ENCODE data around the gene ZNF335.

Gene ZNF335, protein sequence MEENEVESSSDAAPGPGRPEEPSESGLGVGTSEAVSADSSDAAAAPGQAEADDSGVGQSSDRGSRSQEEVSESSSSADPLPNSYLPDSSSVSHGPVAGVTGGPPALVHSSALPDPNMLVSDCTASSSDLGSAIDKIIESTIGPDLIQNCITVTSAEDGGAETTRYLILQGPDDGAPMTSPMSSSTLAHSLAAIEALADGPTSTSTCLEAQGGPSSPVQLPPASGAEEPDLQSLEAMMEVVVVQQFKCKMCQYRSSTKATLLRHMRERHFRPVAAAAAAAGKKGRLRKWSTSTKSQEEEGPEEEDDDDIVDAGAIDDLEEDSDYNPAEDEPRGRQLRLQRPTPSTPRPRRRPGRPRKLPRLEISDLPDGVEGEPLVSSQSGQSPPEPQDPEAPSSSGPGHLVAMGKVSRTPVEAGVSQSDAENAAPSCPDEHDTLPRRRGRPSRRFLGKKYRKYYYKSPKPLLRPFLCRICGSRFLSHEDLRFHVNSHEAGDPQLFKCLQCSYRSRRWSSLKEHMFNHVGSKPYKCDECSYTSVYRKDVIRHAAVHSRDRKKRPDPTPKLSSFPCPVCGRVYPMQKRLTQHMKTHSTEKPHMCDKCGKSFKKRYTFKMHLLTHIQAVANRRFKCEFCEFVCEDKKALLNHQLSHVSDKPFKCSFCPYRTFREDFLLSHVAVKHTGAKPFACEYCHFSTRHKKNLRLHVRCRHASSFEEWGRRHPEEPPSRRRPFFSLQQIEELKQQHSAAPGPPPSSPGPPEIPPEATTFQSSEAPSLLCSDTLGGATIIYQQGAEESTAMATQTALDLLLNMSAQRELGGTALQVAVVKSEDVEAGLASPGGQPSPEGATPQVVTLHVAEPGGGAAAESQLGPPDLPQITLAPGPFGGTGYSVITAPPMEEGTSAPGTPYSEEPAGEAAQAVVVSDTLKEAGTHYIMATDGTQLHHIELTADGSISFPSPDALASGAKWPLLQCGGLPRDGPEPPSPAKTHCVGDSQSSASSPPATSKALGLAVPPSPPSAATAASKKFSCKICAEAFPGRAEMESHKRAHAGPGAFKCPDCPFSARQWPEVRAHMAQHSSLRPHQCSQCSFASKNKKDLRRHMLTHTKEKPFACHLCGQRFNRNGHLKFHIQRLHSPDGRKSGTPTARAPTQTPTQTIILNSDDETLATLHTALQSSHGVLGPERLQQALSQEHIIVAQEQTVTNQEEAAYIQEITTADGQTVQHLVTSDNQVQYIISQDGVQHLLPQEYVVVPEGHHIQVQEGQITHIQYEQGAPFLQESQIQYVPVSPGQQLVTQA (N-terminal part only)

DNA sequence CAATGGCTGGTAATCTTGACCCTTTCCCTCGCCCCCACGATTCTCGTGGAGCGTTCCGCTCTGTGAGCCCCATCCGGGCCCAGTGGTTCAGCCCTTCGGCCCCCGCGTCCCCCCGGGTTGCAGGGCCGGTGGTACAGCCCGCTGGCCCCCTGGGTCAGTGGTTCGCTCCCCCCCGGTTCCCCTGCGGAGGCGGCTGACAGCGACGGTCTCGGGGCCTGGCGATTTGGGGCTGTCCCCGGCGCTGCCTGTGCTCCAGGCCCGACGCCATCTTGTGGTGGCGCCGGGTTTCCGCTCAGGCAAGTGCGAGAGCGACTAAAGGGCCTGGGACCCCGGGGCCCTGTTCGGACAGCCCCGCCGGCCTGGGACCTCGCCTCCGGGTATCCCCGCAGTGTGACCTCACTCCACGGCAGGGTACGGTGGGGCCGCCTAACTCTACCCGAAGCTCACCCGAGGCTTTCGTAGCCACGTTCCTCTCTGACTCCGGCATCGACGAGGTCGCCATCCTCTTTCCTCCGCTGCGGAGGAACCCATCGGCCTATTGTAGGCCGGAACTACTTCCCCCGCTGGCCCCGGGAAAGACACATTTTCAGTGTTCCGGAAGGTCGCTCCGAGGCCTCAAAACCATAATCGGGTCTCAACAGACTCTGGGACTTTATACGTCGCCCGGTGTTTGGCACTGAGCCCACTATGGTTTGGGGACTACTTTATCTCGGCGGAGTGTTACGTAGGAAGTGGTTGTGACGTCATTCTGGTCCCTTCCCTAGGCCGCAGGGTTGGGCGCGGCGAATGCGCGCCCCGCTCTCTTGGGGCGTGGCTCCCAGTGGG, at the start of gene ZNF335:
TSS of gene ZNF335 (minus strand) at position 529 of the 825 bp plus-strand sequence. CDS start 793 bp downstream, outside the sequence.
- peak; percentile 90 for DNase-seq (ENCODE audit: low read depth)

DNA sequence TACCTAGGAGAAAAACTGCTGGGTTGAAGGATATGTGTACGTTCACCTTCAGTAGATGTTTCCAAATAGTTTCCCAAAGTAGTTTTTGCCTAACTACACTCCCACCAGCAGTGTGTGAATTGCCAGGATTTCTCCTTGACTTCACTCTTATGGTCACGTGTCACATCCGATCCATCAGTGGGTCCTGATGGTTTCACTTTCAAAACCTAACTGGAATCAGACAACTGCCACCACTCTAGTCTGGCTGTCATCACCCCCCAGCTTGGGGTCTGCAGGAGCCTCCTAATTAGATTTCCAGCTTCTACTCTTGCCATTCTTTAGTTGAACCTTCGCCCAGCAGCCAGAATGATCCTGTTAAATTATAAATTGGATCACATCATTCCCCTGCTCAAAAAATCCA, 48.6 kb upstream of the ZNF335 start:
- no peak for DNase-seq (ENCODE audit: low read depth)

DNA sequence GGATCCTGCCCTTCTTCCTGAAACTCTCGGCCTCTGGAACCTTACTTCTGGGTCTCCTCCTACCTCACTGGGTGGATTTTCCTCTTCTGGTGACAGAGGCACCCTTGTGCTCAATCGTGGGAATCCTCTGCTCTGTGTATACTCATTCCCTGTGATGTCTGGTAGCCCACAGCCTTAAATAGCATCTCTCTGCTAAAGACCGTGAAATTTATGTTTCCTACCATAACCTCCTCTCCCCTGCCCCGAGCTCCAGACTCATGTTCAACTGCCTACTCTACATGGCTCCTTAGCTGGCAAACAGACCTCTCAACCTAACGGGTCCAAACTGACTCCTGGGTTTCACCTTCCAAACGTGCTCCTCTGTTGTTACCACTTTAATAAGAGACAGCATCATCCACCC, 46.6 kb upstream of the ZNF335 start:
- DNase-seq (ENCODE audit: low read depth) = no peak

DNA sequence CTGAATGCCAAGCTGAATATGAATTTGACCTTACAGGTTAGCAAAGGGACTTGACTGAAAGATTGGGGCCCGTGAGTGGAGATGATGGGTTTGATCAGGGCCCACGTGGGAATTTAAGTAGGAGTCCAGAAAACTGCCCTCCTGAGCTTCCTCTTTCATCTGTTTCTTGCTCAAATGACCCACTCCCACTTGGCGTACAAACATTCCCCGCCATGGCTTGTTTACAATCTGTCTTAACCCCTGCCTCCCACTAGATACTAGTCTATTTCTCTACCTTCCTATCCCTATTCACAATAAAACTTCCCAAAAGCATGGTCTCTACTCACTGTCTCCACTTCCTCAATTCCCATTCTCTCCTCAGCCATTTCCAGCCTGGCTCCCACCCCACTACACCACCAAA, 46.1 kb upstream of the ZNF335 start:
- DNase-seq (ENCODE audit: low read depth) = no peak

DNA sequence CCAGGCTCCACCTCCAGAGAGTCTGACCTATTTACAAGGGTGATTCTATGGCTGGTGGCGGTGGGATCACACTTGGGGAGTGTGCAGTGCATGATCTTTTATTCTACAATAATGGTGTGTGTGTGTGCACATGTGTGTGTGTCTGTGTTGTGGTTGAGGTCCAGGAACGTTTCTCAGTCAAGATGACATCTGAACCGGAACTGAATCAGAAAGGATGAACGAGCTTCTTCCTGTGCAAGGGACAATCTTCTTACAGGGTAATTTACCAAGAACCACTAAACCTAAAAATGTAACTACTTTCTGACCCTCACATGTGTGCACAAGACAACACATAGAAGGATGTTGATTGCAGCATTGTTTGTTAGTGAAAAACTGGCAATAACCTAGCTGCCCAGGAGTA, 45.3 kb upstream of the ZNF335 start:
- no peak for DNase-seq (ENCODE audit: low read depth)

DNA sequence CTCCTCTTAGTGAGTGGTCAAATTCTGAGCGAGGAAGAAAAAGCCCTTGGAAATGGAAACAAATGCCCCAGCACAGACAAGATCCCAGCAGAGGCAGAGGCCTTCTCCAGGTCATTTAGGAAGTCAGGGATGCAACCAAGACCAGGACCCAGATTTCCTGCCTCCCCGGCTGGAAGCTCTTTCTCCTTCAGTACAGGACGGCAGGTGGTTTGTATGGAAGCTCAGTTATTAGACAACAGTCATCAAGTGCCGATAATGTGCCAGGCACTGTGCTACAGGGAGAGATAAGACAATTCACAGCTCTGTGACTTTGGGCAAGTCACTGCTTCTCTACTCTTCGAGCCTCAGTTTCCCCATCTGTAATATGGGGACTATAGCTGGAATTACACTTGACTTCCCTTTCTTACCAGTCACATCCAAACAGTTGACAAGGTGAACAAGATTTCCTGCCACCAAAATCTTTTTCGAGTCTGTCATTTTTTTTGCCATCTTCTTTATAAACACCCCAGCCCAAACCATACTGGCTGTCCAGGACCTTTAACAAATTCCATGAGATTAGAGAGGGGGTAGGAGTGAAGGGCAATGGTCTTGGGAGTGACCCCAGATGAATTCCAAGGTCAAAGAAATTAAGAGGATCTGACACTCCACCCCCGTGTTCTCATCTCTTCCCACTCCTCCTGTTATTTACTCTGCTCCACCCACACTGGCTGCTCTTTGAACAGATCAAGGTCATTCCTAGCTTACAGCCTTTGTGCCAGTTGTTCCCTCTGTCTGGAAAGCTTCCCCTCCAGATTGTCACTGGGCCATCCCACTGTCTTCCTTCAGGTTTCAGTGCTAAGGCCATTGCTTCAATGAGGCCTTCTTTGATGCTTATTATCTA, 42.8 kb upstream of the ZNF335 start:
- DNase-seq (ENCODE audit: low read depth) = no peak

DNA sequence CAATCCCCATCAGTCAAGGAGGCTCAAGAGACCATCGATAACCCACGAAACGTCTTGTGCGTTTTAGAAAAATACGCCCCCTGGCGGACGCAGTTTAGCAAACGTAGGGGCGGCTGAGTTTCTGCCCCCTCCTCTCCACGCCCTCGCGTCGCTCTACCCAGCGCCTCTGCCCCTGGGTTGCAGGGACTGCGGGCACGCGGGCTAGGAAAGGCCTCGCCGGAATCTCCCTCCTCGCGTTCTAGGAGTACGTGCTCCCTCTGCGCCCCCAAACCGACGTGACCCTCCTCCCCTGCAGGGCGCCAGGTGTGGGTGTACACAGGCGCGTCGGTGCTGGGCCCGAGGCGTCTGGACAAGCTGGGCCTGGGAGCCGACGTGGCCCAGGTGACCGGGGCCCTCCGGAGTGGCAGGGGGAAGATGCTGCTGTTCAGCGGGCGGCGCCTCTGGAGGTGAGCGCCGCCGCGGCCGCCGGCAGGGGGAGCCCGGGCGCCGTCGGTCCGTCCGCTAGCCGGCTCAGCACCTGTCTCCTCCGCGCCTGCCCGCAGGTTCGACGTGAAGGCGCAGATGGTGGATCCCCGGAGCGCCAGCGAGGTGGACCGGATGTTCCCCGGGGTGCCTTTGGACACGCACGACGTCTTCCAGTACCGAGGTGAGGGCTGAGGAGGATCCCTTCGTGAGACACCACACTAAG, 42.0 kb upstream of the ZNF335 start:
- peak; percentile 61 for DNase-seq (ENCODE audit: low read depth)

DNA sequence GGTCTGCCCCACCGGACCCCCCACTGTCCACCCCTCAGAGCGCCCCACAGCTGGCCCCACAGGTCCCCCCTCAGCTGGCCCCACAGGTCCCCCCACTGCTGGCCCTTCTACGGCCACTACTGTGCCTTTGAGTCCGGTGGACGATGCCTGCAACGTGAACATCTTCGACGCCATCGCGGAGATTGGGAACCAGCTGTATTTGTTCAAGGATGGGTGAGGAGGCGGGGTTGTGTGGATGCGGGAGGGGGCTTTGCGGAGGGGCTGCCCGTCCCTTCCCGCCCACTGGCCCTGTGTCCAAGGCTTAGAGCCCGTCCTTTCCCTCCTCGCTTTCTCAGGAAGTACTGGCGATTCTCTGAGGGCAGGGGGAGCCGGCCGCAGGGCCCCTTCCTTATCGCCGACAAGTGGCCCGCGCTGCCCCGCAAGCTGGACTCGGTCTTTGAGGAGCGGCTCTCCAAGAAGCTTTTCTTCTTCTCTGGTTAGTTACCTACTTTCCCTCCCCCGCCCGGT, 41.4 kb upstream of the ZNF335 start:
- DNase-seq (ENCODE audit: low read depth) = no peak

DNA sequence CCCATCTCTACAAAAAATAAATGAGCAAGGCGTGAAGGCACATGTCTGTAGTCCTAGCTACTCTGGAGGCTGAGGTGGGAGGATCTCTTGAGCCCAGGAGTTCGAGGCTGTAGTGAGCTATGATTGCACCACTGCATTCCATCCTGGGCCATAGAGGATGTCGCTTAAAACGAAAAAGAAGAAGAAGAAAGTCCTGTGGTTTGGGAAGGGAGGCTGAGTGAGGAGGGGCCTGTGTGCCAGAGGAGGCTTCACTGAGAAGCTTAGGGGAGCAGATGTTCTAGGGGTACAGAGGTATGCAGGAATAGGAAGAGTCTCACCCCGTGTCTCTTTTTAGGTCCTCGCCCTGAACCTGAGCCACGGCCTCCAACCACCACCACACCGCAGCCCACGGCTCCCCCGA, 40.9 kb upstream of the ZNF335 start:
- DNase-seq (ENCODE audit: low read depth) = no peak

DNA sequence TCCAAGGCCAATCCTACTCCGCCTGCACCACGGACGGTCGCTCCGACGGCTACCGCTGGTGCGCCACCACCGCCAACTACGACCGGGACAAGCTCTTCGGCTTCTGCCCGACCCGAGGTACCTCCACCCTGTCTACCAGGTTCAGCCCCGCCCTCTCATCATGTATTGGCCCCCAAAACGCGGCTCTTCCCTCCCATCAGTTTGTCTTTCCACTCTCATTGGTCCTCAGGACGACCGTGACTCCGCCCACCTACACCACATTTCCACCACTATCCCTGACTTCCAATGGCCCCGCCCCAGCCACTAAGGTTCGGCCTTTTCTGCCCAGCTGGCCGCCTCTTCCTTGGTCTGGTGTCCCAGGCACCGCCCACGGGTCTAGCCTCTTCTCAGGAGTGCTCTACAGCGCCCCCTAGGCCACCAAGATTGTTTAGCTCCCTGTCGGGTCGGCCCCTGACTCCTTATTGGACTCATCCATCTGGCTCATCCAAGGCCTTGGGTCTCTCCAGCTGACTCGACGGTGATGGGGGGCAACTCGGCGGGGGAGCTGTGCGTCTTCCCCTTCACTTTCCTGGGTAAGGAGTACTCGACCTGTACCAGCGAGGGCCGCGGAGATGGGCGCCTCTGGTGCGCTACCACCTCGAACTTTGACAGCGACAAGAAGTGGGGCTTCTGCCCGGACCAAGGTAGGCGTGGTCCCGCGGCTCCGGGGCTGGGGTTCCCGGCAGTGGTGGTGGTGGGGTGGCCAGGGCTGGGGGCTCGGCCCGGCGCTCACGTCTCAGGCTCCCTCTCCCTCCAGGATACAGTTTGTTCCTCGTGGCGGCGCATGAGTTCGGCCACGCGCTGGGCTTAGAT, 39.9 kb upstream of the ZNF335 start:
- DNase-seq (ENCODE audit: low read depth) = no peak

DNA sequence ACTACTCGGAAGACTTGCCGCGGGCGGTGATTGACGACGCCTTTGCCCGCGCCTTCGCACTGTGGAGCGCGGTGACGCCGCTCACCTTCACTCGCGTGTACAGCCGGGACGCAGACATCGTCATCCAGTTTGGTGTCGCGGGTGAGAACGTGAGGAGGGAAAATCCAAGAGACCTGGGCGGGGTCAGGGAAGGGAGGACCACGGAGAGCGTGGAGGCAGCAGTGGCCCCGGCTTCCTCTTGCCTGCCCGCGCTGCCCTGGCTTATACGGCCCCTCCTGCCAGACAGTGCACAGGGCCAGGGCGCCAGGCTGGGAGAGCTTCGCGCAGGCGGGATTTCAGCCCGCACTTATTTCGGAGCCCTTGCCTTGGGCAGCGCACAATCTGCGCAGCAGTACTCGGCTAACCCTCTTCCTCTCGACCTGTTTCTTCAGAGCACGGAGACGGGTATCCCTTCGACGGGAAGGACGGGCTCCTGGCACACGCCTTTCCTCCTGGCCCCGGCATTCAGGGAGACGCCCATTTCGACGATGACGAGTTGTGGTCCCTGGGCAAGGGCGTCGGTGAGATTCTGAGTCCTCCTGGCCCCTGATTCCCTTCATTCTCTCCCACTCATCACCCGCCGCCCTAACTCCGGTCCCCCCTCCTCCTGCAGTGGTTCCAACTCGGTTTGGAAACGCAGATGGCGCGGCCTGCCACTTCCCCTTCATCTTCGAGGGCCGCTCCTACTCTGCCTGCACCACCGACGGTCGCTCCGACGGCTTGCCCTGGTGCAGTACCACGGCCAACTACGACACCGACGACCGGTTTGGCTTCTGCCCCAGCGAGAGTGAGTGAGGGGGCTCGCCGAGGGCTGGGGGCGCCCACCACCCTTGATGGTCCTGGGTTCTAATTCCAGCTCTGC, 38.7 kb upstream of the ZNF335 start:
- peak; percentile 28 for DNase-seq (ENCODE audit: low read depth)

DNA sequence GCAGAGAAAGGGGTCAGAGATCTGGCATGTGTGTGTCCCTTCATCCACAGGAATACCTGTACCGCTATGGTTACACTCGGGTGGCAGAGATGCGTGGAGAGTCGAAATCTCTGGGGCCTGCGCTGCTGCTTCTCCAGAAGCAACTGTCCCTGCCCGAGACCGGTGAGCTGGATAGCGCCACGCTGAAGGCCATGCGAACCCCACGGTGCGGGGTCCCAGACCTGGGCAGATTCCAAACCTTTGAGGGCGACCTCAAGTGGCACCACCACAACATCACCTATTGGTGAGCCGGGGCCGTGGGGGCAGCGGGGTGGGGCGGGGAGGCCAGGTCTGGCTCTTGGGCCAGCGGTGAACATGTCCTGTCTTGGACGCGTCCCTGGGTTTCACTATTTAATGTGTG, 37.8 kb upstream of the ZNF335 start:
- no peak for DNase-seq (ENCODE audit: low read depth)

DNA sequence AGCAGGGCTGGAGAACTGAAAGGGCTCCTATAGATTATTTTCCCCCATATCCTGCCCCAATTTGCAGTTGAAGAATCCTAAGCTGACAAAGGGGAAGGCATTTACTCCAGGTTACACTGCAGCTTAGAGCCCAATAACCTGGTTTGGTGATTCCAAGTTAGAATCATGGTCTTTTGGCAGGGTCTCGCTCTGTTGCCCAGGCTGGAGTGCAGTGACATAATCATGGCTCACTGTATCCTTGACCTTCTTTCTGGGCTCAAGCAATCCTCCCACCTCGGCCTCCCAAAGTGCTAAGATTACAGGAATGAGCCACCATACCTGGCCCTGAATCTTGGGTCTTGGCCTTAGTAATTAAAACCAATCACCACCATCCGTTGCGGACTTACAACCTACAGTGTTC, 35.7 kb upstream of the ZNF335 start:
- no peak for DNase-seq (ENCODE audit: low read depth)

DNA sequence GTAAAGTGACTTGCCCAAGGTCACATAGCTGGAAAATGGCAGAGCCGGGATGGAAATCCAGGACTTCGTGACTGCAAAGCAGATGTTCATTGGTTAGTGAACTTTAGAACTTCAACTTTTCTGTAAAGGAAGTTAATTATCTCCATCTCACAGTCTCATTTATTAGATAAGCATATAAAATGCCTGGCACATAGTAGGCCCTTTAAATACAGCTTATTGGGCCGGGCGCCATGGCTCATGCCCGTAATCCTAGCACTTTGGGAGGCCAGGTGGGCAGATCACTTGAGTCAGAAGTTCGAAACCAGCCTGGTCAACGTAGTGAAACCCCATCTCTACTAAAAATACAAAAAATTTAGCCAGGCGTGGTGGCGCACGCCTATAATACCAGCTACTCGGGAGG, 35.0 kb upstream of the ZNF335 start:
- DNase-seq (ENCODE audit: low read depth) = no peak

DNA sequence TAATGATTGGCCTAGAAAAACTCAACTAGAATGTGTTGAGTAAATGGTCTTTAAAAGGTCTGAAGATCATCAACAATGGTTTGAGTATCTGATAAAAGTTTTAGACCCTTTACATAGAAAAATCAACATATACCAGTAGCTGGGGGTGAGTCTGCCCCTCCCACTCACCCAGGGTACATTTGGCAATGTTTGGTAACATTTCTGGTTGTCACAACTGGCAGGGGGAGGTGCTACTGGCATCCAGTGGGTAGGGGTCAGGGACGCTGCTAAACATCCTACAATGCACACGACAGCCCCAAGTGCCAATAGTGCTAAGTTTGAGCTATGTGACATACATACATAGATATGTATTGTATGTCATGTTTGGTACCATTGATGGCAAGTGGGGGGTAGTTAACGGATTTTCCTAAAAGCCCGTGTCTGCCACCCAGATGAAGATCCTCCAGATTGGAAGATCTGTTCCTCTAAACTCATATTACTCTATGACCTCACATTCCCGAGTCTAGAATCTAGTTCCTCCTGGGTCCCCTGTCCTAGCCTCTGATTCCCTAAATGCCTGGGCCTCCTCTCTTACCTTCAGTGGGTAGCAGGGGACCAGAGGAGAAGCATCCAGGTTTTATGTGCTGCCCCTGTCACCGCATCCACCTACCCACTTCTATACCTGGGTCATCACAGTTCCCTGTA, 34.2 kb upstream of the ZNF335 start:
- no peak for DNase-seq (ENCODE audit: low read depth)

DNA sequence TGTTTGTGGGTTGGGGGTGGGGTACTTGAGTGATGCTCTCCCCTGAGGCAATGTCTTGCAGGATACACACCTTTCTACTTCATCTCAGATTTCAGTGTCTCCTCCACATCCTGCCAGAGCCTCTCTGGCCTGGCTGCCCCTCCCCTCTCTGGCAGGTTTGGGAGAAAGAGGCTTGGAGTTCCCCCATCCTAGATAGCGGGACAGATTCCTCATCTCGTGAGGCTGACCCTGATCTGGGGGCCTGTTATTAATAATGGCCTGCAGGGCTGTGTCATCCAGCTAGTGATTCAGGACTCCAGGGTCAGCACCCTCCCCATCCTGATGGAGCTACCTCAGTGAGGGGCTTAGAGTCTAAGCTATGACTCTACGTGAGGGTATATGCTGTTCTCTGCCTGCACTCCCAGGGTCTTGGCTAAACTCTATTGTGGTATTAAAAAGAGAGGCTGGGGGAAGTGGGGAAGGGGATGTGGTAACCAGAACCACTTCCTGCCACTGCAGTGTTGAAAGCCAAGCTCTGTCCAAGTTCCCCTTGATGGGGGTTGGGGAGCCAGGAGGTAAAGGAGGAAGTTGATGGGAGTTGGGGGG, 33.0 kb upstream of the ZNF335 start:
- no peak for DNase-seq (ENCODE audit: low read depth)

DNA sequence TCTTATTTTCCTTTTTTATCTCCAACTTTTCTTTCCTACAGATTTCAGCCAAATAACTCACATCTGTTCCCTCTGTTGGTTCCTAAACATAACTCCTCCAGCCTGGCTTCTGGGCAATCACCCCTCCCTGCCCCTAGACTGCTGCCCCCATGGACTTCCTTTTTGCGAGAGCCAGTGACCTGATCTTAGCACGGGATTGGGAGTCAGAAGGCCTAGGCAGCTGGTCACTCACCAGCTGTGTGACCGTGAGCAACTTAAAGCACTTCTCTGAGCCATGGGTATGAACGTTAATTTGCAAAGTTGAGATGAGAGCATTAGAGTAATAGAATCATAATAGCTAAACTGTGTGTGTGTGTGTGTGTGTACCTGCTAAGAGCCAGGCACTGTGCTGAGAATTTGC, 32.2 kb upstream of the ZNF335 start:
- DNase-seq (ENCODE audit: low read depth) = no peak

Measured in activated T-helper 9 cell treated with anti-CD3 and anti-CD28 coated beads, Interleukin-2, amount 50 U/mL, for 16 hours (primary cell).